Psoas muscle (tissue), 8 donors: ENCODE measurements around the gene RIOX2. TPM values are rescaled to one million over a fixed set of nuclear protein-coding genes. Genes with fewer than 3 reads are reported as not detected.

Source experiments
- ATAC-seq, 4 donors: fragments of 200-7000 bp; cut with Tn5 transposase; one replicate each; pipeline ENCODE4 v1.9.1; 2020; ENCODE audit warnings: moderate library complexity in 3 of 4, mild to moderate bottlenecking in 2 of 4
- DNase-seq, 2 donors: peaks; one replicate each; pipeline ENCODE4 v3.0.0-alpha.2; 2020
- H3K27ac ChIP-seq: fragments of 200-600 bp; one replicate; pipeline ENCODE4 v1.8.0; 2022
- H3K27me3 ChIP-seq, 3 donors: fragments of 200-600 bp in 1 of 3; one replicate each; pipeline versions ENCODE4 v1.6.1 to v1.8.0; 2013 to 2022; ENCODE audit warnings: low read length in 2 of 3, mild to moderate bottlenecking in 2 of 3, moderate library complexity in 1 of 3; ENCODE audit not compliant: insufficient read depth in 3 of 3
- H3K36me3 ChIP-seq, 2 donors: fragments of 200-600 bp in 1 of 2; one replicate each; pipeline versions ENCODE4 v1.6.1 to v1.8.0; 2013 to 2022; ENCODE audit warnings: low read depth in 1 of 2, mild to moderate bottlenecking in 1 of 2, moderate library complexity in 1 of 2; ENCODE audit not compliant: insufficient read depth in 1 of 2
- H3K4me1 ChIP-seq: fragments of 200-600 bp; one replicate; pipeline ENCODE4 v1.8.0; 2022
- H3K4me3 ChIP-seq: fragments of 200-600 bp; one replicate; pipeline ENCODE4 v1.8.0; 2022; ENCODE audit warnings: mild to moderate bottlenecking
- H3K9me3 ChIP-seq: fragments of 200-600 bp; one replicate; pipeline ENCODE4 v1.8.0; 2022
- WGBS, 3 donors: extraction: QIAGEN DNeasy Blood & Tissue Kit; methylation state at CpG; one replicate each; pipeline versions ENCODE4 v1.1.6 to v1.1.7; 2013; 5-methylcytosine and 5-hydroxymethylcytosine counted together
- intact Hi-C, 2 donors: fragments of 100-400 bp; cut with DNase I; formaldehyde crosslinking; loops; one replicate each; pipeline versions ENCODE4 v1.11.0 to v1.14.2; 2022
- polyA plus RNA-seq, 3 donors: library from polyadenylated mRNA; stranded (reverse); fragments of 200-250 nt; gene quantifications; one replicate each; pipeline ENCODE4 v1.2.3, GENCODE V29; 2013
- total RNA-seq, 4 donors: library from RNA; stranded (reverse); fragmentation: NEBNext Ultra II Directional in 2 of 4; extraction: Animal tissue kit (Norgen Biotek cat#: 25700) in 2 of 4; gene quantifications; one replicate each; pipeline versions ENCODE4 v1.2.1 to v1.2.4, GENCODE V29; 2021 to 2023
- TF ChIP-seq, protein P1 (sequence below): fragments of 200-600 bp; IDR thresholded peaks from one replicate; pipeline ENCODE4 v1.8.0; 2022; ENCODE audit warnings: antibody characterized with exemption
- donor health status: healthy with polysubstance abuse.
- donor health status: DM: no; HTN: no; CAD: no; lungs with moderate emphysema.
- donor health status: Bipolar disorder and iron deficiency.
- donor health status: healthy.
- donor health status: DM: yes; HTN: yes; CAD: no.
- donor health status: DM: no; HTN: no; CAD: no.
- donor health status: DM: no; HTN: no; CAD: no.
- donor health status: DM: yes; HTN: yes; CAD: no.

RIOX2 gene
- total and polyA plus RNA-seq, 7 donors = 16.7 to 66.2 (median 32.2) TPM

DNA sequence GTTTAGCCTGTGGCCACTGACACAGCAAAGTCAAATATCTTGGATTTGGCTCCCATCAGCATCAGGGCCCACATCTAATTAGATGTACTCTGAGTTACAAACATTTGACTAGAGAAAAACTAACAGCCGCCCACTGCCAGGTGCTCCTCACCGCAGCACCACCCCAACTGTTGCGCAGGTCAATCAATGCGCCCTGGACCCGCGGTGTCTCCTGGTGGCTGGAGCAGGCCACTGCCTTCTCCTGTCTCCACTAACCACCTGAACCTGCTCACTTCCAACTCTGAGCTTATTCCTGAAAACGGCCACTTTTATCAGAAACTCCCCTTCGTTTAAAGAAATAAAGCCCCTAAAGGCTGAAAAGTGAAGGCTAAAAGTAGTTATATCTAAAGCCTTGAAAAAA lies 4.3 kb downstream of the RIOX2 start:
- Histone ChIP-seq H3K27me3 (no peaks in the 10 kb centered on the region), H3K9me3 (no peaks in the 10 kb centered on the region), H3K4me3 (no peak overlapping the region), H3K27ac (peak overlapping the region; percentile 37), H3K36me3 (peaks cover 0 to 12% of the 10 kb centered on the region in 2 donors), H3K4me1 (peaks cover 55% of the 10 kb centered on the region)
- no peak for ATAC-seq
- TF ChIP-seq, protein P1, sequence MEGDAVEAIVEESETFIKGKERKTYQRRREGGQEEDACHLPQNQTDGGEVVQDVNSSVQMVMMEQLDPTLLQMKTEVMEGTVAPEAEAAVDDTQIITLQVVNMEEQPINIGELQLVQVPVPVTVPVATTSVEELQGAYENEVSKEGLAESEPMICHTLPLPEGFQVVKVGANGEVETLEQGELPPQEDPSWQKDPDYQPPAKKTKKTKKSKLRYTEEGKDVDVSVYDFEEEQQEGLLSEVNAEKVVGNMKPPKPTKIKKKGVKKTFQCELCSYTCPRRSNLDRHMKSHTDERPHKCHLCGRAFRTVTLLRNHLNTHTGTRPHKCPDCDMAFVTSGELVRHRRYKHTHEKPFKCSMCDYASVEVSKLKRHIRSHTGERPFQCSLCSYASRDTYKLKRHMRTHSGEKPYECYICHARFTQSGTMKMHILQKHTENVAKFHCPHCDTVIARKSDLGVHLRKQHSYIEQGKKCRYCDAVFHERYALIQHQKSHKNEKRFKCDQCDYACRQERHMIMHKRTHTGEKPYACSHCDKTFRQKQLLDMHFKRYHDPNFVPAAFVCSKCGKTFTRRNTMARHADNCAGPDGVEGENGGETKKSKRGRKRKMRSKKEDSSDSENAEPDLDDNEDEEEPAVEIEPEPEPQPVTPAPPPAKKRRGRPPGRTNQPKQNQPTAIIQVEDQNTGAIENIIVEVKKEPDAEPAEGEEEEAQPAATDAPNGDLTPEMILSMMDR = no peak
- no peak for DNase-seq
- intact Hi-C loops = no loop called here
- 91 to 92% (median 92%) methylated on average over 8 of the region's 8 CpGs for WGBS, 3 donors

DNA sequence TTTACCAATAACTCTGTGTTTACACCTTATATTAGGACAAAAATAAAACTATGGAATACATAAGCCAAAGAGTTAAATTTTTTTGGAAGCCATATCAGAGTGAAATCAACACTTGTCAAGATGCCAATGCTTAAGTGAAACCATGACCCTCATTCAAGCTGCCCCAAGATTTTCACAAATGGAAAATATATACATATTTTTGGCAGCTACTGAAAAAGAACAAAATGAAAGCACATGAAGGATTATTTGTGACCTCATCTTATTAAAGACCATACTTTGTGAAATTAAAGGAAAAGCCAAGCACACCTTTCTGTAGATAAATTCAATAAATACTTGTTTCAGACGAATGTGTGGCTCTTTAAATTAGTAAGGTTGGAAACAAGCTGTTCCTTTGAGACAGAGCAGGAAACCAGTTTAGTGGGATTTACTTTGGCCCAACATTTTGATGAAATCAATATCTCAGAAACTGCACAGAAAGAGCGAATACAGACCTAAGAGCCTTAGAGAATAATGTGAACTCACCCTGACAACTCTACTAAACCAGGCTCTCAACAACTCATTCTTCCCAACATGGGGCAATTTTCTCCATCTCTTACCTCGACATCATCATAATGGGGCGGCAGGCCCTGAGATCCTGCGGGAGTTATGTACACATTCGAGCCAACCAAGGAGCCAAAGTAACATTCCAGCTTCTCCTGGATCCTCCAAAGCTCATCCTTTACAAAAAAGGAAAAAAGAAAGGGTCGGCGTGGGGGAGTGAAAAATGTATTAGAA lies 11.1 kb downstream of the RIOX2 start:
- TF ChIP-seq, protein P1 = no peak
- Histone ChIP-seq H3K36me3 (peaks cover 0 to 13% of the 10 kb centered on the region in 2 donors), H3K9me3 (no peaks in the 10 kb centered on the region), H3K4me3 (no peak overlapping the region), H3K27ac (peak overlapping the region; percentile 7), H3K4me1 (peaks cover 70% of the 10 kb centered on the region), H3K27me3 (no peaks in the 10 kb centered on the region)
- DNase-seq (no peak), ATAC-seq (no peak)
- WGBS, 3 donors = 61 to 74% (median 68%) methylated on average over 8 of the region's 8 CpGs
- intact Hi-C loops = no loop called here

DNA sequence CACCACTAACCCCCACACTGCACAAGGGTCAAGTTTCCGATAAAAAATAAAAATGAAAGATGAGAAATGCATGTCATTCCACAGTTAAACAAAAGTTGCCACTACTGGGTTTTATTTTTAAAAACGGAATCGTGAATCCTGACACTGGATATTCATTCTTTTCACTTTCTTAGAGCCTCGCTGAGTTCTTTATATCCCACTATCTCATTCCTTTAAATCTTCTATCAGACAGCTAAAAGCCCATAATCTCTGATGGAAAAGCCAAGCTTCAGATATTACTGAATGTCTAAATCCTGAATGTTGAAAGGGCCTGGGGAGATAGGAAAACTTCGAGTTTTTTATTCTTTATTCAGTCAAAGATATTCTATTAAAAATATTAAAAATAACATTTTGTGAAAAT lies 11.7 kb downstream of the RIOX2 start:
- Histone ChIP-seq H3K36me3 (peaks cover 2 to 11% of the 10 kb centered on the region in 2 donors), H3K27ac (peak overlapping the region; percentile 7)
- intact Hi-C loops = no loop called here

DNA sequence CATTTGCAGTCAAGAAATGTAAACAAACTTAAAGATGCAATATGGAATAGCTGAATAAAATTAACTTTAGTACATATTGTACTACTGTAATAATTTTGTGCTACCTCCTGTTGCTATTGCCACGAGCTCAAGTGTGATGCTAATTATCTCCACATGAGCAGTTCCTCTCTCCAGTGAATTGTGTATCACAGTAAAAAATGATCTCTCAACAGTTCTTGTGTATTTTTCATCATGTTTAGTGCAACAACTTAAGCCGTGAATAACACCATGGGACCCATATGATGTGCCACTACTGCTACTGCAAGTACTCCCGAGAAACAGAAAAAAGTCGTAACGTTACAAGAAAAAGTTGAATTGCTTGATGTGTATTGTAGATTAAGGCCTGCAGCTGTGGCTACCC lies 12.4 kb downstream of the RIOX2 start:
- intact Hi-C loops = loop anchor here in 1 of 2 donors (10.0 kb wide), 1 partner anchor 65 kb away; no protein-coding TSS in a partner anchor

More for the DNA sequence above, 11.7 kb downstream of the RIOX2 start:
- H3K9me3 ChIP-seq = no peaks in the 10 kb centered on the region
- 37 to 53% (median 37%) methylated on average over 5 of the region's 5 CpGs for WGBS, 3 donors
- DNase-seq (no peak), ATAC-seq (no peak)
- H3K4me3 ChIP-seq = no peak overlapping the region
- TF ChIP-seq, protein P1 = no peak
- no peaks in the 10 kb centered on the region for H3K27me3 ChIP-seq
- peaks cover 65% of the 10 kb centered on the region for H3K4me1 ChIP-seq

More for the DNA sequence above, 12.4 kb downstream of the RIOX2 start:
- ATAC-seq (no peak), DNase-seq (no peak)
- WGBS, 3 donors = 76 to 83% (median 79%) methylated on average over 5 of the region's 5 CpGs
- no peaks in the 10 kb centered on the region for H3K27me3 ChIP-seq
- H3K36me3 ChIP-seq = peaks cover 2 to 14% of the 10 kb centered on the region in 2 donors
- no peak overlapping the region for H3K4me3 ChIP-seq
- TF ChIP-seq, protein P1 = no peak
- peaks cover 64% of the 10 kb centered on the region for H3K4me1 ChIP-seq
- no peaks in the 10 kb centered on the region for H3K9me3 ChIP-seq
- H3K27ac ChIP-seq = peak overlapping the region; percentile 7
